ENCODE data around the gene PSEN1. TPM values are rescaled to one million over a fixed set of nuclear protein-coding genes. Genes with fewer than 3 reads are reported as not detected.

Gene PSEN1
- total and polyA plus RNA-seq, 9 donors = 21.7 to 73.1 (median 44.0) TPM

GRCh38 chr14:73237786-73238423 is 101.6 kb downstream of the PSEN1 start:
- peak overlapping the region; percentile 45 to 77 for H3K27ac ChIP-seq
- peaks cover 32% of the 10 kb centered on the region for H3K4me1 ChIP-seq (ENCODE audit: insufficient read depth)
- TF ChIP-seq, protein P1, sequence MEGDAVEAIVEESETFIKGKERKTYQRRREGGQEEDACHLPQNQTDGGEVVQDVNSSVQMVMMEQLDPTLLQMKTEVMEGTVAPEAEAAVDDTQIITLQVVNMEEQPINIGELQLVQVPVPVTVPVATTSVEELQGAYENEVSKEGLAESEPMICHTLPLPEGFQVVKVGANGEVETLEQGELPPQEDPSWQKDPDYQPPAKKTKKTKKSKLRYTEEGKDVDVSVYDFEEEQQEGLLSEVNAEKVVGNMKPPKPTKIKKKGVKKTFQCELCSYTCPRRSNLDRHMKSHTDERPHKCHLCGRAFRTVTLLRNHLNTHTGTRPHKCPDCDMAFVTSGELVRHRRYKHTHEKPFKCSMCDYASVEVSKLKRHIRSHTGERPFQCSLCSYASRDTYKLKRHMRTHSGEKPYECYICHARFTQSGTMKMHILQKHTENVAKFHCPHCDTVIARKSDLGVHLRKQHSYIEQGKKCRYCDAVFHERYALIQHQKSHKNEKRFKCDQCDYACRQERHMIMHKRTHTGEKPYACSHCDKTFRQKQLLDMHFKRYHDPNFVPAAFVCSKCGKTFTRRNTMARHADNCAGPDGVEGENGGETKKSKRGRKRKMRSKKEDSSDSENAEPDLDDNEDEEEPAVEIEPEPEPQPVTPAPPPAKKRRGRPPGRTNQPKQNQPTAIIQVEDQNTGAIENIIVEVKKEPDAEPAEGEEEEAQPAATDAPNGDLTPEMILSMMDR (IDR thresholded peaks at IDR 0.05) = no peak
- no peak for TF ChIP-seq POLR2A (IDR thresholded peaks at IDR 0.05)
- no peak for TF ChIP-seq EP300 (IDR thresholded peaks at IDR 0.05)
- no peaks in the 10 kb centered on the region for H3K9me3 ChIP-seq
- no peaks in the 10 kb centered on the region for H3K27me3 ChIP-seq
- WGBS, 3 donors = 2 to 3% (median 3%) methylated on average over 18 to 73 of the region's 73 CpGs
- intact Hi-C loops (cut with DNase I) = loop anchor here in 1 of 4 donors (10.0 kb wide), 1 partner anchor 53 kb away; no protein-coding TSS in a partner anchor
- H3K36me3 ChIP-seq = no peaks in the 10 kb centered on the region
- peak overlapping the region; percentile 49 for H3K4me3 ChIP-seq
- peak in 2 of 5 donors; percentile 39 to 56 for DNase-seq

- peak in 1 of 5 donors; percentile 54 for DNase-seq
- Histone ChIP-seq H3K4me1 (ENCODE audit: insufficient read depth) (peaks cover 32% of the 10 kb centered on the region), H3K9me3 (no peaks in the 10 kb centered on the region), H3K4me3 (peak overlapping the region; percentile 49), H3K36me3 (no peaks in the 10 kb centered on the region), H3K27me3 (no peaks in the 10 kb centered on the region), H3K27ac (peak overlapping the region; percentile 45 to 77)
- intact Hi-C loops (cut with DNase I) = loop anchor here in 1 of 4 donors (10.0 kb wide), 1 partner anchor 54 kb away; no protein-coding TSS in a partner anchor
- TF ChIP-seq, protein P1 (IDR thresholded peaks at IDR 0.05) = no peak
- no peak for TF ChIP-seq POLR2A (IDR thresholded peaks at IDR 0.05)
- no peak for TF ChIP-seq EP300 (IDR thresholded peaks at IDR 0.05)
- WGBS, 3 donors = 10 to 18% (median 16%) methylated on average over 10 of the region's 10 CpGs
Observed at GRCh38 chr14:73238424-73238852, 102.1 kb downstream of the PSEN1 start.

DNA sequence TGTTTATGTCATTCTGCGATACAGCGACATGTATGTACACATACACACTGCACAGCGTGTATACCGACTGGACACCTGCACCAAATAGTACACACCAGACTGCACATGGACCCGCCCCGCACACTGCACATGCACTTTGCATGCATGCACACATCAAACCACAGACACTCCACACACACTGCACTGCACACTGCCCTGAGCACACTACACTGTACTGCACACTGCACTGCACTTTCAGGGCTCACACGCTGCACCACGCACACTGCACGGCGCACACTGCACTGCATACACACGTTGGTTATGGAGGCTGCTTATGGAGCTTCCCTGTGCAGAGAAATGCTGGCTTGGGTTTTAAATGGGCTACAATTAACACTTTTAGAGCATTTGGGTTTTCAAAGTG is 102.6 kb downstream of the PSEN1 start:
- TF ChIP-seq, protein P1 (IDR thresholded peaks at IDR 0.05) = no peak
- TF ChIP-seq POLR2A (IDR thresholded peaks at IDR 0.05) = no peak
- no peak for TF ChIP-seq EP300 (IDR thresholded peaks at IDR 0.05)
- Histone ChIP-seq H3K27ac (no peak overlapping the region), H3K9me3 (no peaks in the 10 kb centered on the region), H3K4me3 (no peak overlapping the region), H3K27me3 (no peaks in the 10 kb centered on the region), H3K4me1 (ENCODE audit: insufficient read depth) (peaks cover 32% of the 10 kb centered on the region), H3K36me3 (no peaks in the 10 kb centered on the region)
- intact Hi-C loops (cut with DNase I) = loop anchor here in 1 of 4 donors (10.0 kb wide), 1 partner anchor 54 kb away; no protein-coding TSS in a partner anchor
- WGBS, 3 donors = 48 to 62% (median 57%) methylated on average over 11 of the region's 11 CpGs
- peak in 2 of 5 donors; percentile 27 to 46 for DNase-seq

- Histone ChIP-seq H3K4me1 (ENCODE audit: insufficient read depth) (peaks cover 30% of the 10 kb centered on the region), H3K27ac (peak overlapping the region in 1 of 2 donors; percentile 50), H3K4me3 (peak overlapping the region; percentile 44), H3K27me3 (no peaks in the 10 kb centered on the region), H3K9me3 (no peaks in the 10 kb centered on the region), H3K36me3 (no peaks in the 10 kb centered on the region)
- 7 to 9% (median 8%) methylated on average over 41 to 48 of the region's 48 CpGs for WGBS, 3 donors
- TF ChIP-seq EP300 (IDR thresholded peaks at IDR 0.05) (no peak), POLR2A (IDR thresholded peaks at IDR 0.05) (no peak)
- TF ChIP-seq, protein P1 (IDR thresholded peaks at IDR 0.05) = no peak
- peak; percentile 67 to 83 (median 75) for DNase-seq
- intact Hi-C loops (cut with DNase I) = loop anchor here in 1 of 4 donors (10.0 kb wide), 1 partner anchor 55 kb away; no protein-coding TSS in a partner anchor
Observed at GRCh38 chr14:73239393-73240241, 103.3 kb downstream of the PSEN1 start.

Measured in ovary (tissue), 9 donors.